K562 (cell line): ENCODE data around the gene PLOD1. TPM values are rescaled to one million over a fixed set of nuclear protein-coding genes. Genes with fewer than 3 reads are reported as not detected.

Experiments used
- ATAC-seq: fragments of 200-7000 bp; cut with Tn5 transposase; 3 replicates; pipeline ENCODE4 v1.9.1; 2020; ENCODE audit warnings: moderate library complexity
- BruUV-seq: library from RNA; stranded (reverse); fragments of 400-500 nt; replicated peaks from 2 replicates; lab custom pipeline; 2021; lab: Mats Ljungman, UMichigan
- CTCF ChIA-PET: fragments of 300-600 bp; formaldehyde crosslinking; extraction: SDS; loops from one replicate; lab custom pipeline; 2021; ENCODE audit warnings: low intra/inter-chr PET ratio; lab: Yijun Ruan, JAX
- POLR2A ChIA-PET: fragments of 300-600, 350-650 bp; sonication (Branson Sonifier 250); formaldehyde crosslinking; extraction: SDS; loops from one replicate; lab custom pipeline; 2021; ENCODE audit warnings: antibody characterized with exemption, inconsistent platforms; lab: Yijun Ruan, JAX
- DNase-seq, 4 experiments: peaks; one replicate each; pipeline versions ENCODE4 v3.0.0 to v3.0.0-alpha.2; 2011 to 2018; ENCODE audit warnings: low spot score in 3 of 4, mixed read lengths in 3 of 4; ENCODE audit errors: extremely low read depth in 1 of 4
- FAIRE-seq: peaks from 2 replicates; lab custom pipeline; 2011; peaks lifted over from hg19 to GRCh38; lab: Jason Lieb, UNC
- H2AFZ ChIP-seq: 2 replicates; pipeline ENCODE4 v1.6.0; 2011; ENCODE audit warnings: low read depth, low read length, control low read depth, inconsistent platforms
- H3K27ac ChIP-seq: fragments of 200-600 bp; 3 replicates; pipeline ENCODE4 v1.8.0; 2011; ENCODE audit warnings: low read depth, mild to moderate bottlenecking, control low read depth, inconsistent platforms, low read length, moderate library complexity, mixed read lengths; ENCODE audit errors: extremely low read depth
- H3K27me3 ChIP-seq, 2 experiments: fragments of 300-600 bp in 1 of 2; 2 replicates in 1 of 2; 3 replicates in 1 of 2; pipeline versions ENCODE4 v1.6.0 to v1.8.0; 2011; ENCODE audit warnings: inconsistent platforms in 2 of 2, low read length in 2 of 2, mild to moderate bottlenecking in 1 of 2, mixed read lengths in 1 of 2, moderate library complexity in 1 of 2; ENCODE audit not compliant: control insufficient read depth in 2 of 2, insufficient read depth in 2 of 2
- H3K36me3 ChIP-seq: fragments of 300-600 bp; 3 replicates; pipeline ENCODE4 v1.8.0; 2011; ENCODE audit warnings: mild to moderate bottlenecking, low read length, inconsistent platforms; ENCODE audit not compliant: control insufficient read depth, insufficient read depth
- H3K4me1 ChIP-seq, 2 experiments: fragments of 200-600 bp in 1 of 2; replicated peaks in 1 of 2; 2 replicates in 1 of 2; 3 replicates in 1 of 2; pipeline versions ENCODE4 v1.5.1 to v1.8.0; 2011; ENCODE audit warnings: inconsistent platforms in 2 of 2, low read length in 2 of 2, mild to moderate bottlenecking in 1 of 2, mixed read lengths in 1 of 2, moderate library complexity in 1 of 2; ENCODE audit not compliant: control insufficient read depth in 2 of 2, insufficient read depth in 2 of 2
- H3K4me2 ChIP-seq: 2 replicates; pipeline ENCODE4 v1.6.1; 2011; ENCODE audit warnings: low read length, control low read depth, inconsistent platforms, mixed read lengths; ENCODE audit not compliant: insufficient read depth
- H3K4me3 ChIP-seq: fragments of 200-600 bp; sonication (generic), shearing (Covaris generic); 2 replicates; pipeline ENCODE4 v1.5.1; 2016; ENCODE audit warnings: control low read depth, inconsistent platforms
- H3K79me2 ChIP-seq: fragments of 200-600 bp; 3 replicates; pipeline ENCODE4 v1.8.0; 2011; ENCODE audit warnings: low read length, inconsistent platforms; ENCODE audit not compliant: control insufficient read depth, insufficient read depth
- H3K9ac ChIP-seq, 2 experiments: 2 replicates each; pipeline versions ENCODE4 v1.6.0 to v1.6.1; 2011; ENCODE audit warnings: low read depth in 2 of 2, low read length in 2 of 2, control low read depth in 1 of 2, inconsistent platforms in 1 of 2, mild to moderate bottlenecking in 1 of 2, mixed read lengths in 1 of 2; ENCODE audit not compliant: insufficient read depth in 1 of 2
- H3K9me1 ChIP-seq: one replicate; pipeline ENCODE4 v1.6.0; 2011; ENCODE audit warnings: inconsistent platforms, mild to moderate bottlenecking, low read length, moderate library complexity; ENCODE audit not compliant: control insufficient read depth, insufficient read depth
- H3K9me3 ChIP-seq: replicated peaks from 2 replicates; pipeline ENCODE4 v1.5.1; 2011; ENCODE audit warnings: low read depth, low read length, inconsistent platforms; ENCODE audit not compliant: control insufficient read depth, insufficient read depth
- H4K20me1 ChIP-seq: replicated peaks from 2 replicates; pipeline ENCODE4 v1.6.1; 2011; ENCODE audit warnings: low read length, inconsistent platforms, mixed read lengths; ENCODE audit not compliant: control insufficient read depth, insufficient read depth
- CEBPB ChIP-seq: fragments of 450-650 bp; IDR thresholded peaks from 2 replicates; pipeline ENCODE4 v1.6.1; 2016; ENCODE audit warnings: missing genetic modification characterization, missing compliant biosample characterization
- E4F1 ChIP-seq: fragments of 250-450 bp; sonication (Bioruptor Pico); IDR thresholded peaks from 2 replicates; pipeline ENCODE4 v1.5.0; 2021; ENCODE audit warnings: mild to moderate bottlenecking, borderline replicate concordance
- EP400 ChIP-seq: fragments of 450-650 bp; IDR thresholded peaks from 2 replicates; pipeline ENCODE4 v1.6.1; 2017; ENCODE audit warnings: antibody characterized with exemption, mild to moderate bottlenecking, moderate library complexity
- FOXK2 ChIP-seq, 2 experiments: fragments of 450-650 bp; IDR thresholded peaks in 1 of 2; conservative IDR thresholded peaks in 1 of 2; 2 replicates each; pipeline ENCODE4 v1.6.1; 2016; ENCODE audit warnings: low read depth in 2 of 2, mild to moderate bottlenecking in 1 of 2
- GTF2A2 ChIP-seq: IDR thresholded peaks from 2 replicates; pipeline ENCODE4 v1.6.1; 2016; ENCODE audit warnings: mild to moderate bottlenecking, missing genetic modification characterization, missing compliant biosample characterization
- KLF6 ChIP-seq: fragments of 250-450 bp; sonication (Bioruptor Pico); IDR thresholded peaks from 2 replicates; pipeline ENCODE4 v1.4.0; 2020; ENCODE audit warnings: mild to moderate bottlenecking, moderate library complexity, borderline replicate concordance
- NKRF ChIP-seq: fragments of 450-650 bp; IDR thresholded peaks from 2 replicates; pipeline ENCODE4 v1.6.1; 2016; ENCODE audit warnings: borderline replicate concordance
- RCOR1 ChIP-seq, 2 experiments: IDR thresholded peaks; 2 replicates each; pipeline ENCODE4 v1.6.1; 2012; ENCODE audit warnings: low read depth in 2 of 2, low read length in 2 of 2, borderline replicate concordance in 1 of 2, improper control_type of control experiment in 1 of 2
- RNF2 ChIP-seq: sonication (generic); IDR thresholded peaks from 2 replicates; pipeline ENCODE4 v1.6.1; 2016
- SRSF3 ChIP-seq: fragments of 200-400 bp; formaldehyde crosslinking; IDR thresholded peaks from 2 replicates; pipeline ENCODE4 v1.6.1; 2016; ENCODE audit warnings: mild to moderate bottlenecking, low read length, moderate library complexity; ENCODE audit not compliant: insufficient read depth
- TRIM28 ChIP-seq: fragments of 450-650 bp; IDR thresholded peaks from 2 replicates; pipeline ENCODE4 v1.6.1; 2017
- ZEB2 ChIP-seq: fragments of 450-650 bp; IDR thresholded peaks from 2 replicates; pipeline ENCODE4 v1.6.1; 2016
- ZNF384 ChIP-seq: IDR thresholded peaks from 2 replicates; pipeline ENCODE4 v1.6.1; 2012; ENCODE audit warnings: low read depth, low read length, improper control_type of control experiment
- ZNF395 ChIP-seq: fragments of 200-800 bp; sonication (Bioruptor generic); IDR thresholded peaks from 2 replicates; pipeline ENCODE4 v1.6.1; 2017; ENCODE audit warnings: missing genetic modification characterization, missing compliant biosample characterization
- ZNF431 ChIP-seq: sonication (generic); formaldehyde crosslinking; IDR thresholded peaks from 2 replicates; pipeline ENCODE4 v1.8.0; 2022; ENCODE audit warnings: mild to moderate bottlenecking, missing genetic modification reagents
- WGBS: fragments of 100-300 bp; shearing (Covaris generic); methylation state at CpG from one replicate; pipeline ENCODE4 v1.1.6; 2016; ENCODE audit warnings: low coverage, mixed read lengths; ENCODE audit not compliant: insufficient coverage; ENCODE audit errors: missing lambda C conversion rate; 5-methylcytosine and 5-hydroxymethylcytosine counted together
- in situ Hi-C: fragments of 300-500 bp; cut with MboI; formaldehyde crosslinking; loops from 4 replicates; pipeline ENCODE4 v1.15.0; 2018; ENCODE audit warnings: inconsistent platforms, mixed read lengths
- intact Hi-C: fragments of 100-400 bp; cut with micrococcal nuclease; formaldehyde crosslinking; loops from 2 replicates; pipeline ENCODE4 v1.14.2; 2022
- polyA plus RNA-seq, 8 experiments: library from polyadenylated mRNA; depleted of rRNA in 4 of 8; stranded (reverse) in 5 of 8; unstranded in 3 of 8; fragments of >200 nt; fragmentation: Nextera tagmentation in 2 of 8; fragmentation: Illumina TruSeq in 1 of 8; extraction: Ambion mirVana in 2 of 8; extraction: Trizol in 1 of 8; gene quantifications; 2 replicates each; pipeline versions ENCODE4 v1.2.1 to v1.2.3, GENCODE V29; 2011 to 2014; ENCODE audit warnings: inconsistent platforms in 1 of 8, missing spikeins in 1 of 8
- total RNA-seq, 7 experiments: library from RNA; depleted of rRNA in 6 of 7; stranded (reverse); fragments of >200 nt in 6 of 7; fragmentation: Illumina TruSeq in 2 of 7; extraction: Trizol in 2 of 7; gene quantifications; 2 replicates each; pipeline versions ENCODE4 v1.2.1 to v1.2.3, GENCODE V29; 2011 to 2021; ENCODE audit warnings: low replicate concordance in 1 of 7

PLOD1 gene
- total and polyA plus RNA-seq, 9 of the 15 experiments (the other 6 are each of a cell fraction or from before 2014, with no cell fraction given): 16.6 to 90.8 (median 52.7) TPM

- TF ChIP-seq NKRF (0 out of 2 replicates have a peak, but pooled peaks have one; percentile 35), E4F1 (CRISPR knock-in tag) (peak; percentile 54; the same call in 1 of the 2 replicates), SRSF3 (no peak)
These were observed 80.5 kb downstream of the PLOD1 start (continued) for GRCh38 chr1:12015001-12015491.

GRCh38 chr1:12015499-12015898, 81.0 kb downstream of the PLOD1 start:
- Histone ChIP-seq H4K20me1 (no peaks in the 10 kb centered on the region), H3K79me2 (peaks cover 12% of the 10 kb centered on the region), H3K9ac (no peak overlapping the region), H3K27ac (peak overlapping the region; percentile 75; the same call in 1 of the 3 replicates), H3K9me1 (peaks cover 3% of the 10 kb centered on the region), H3K36me3 (peaks cover 38% of the 10 kb centered on the region), H3K4me1 (peaks cover 42 to 52% of the 10 kb centered on the region in 2 experiments), H3K4me3 (no peak overlapping the region), H3K9me3 (no peaks in the 10 kb centered on the region), H3K27me3 (no peaks in the 10 kb centered on the region), H3K4me2 (no peak overlapping the region), H2AFZ (no peak overlapping the region)
- no TSS peak for BruUV-seq
- DNase-seq: no peak
- 72% methylated on average over 9 of the region's 9 CpGs for WGBS
- peak; percentile 48 for FAIRE-seq
- CTCF ChIA-PET: no interaction called here
- in situ Hi-C loops (no loop called here), intact Hi-C loops (loop anchor here (5.0 kb wide), 3 partner anchors 62 to 108 kb away; partner anchors contain the start of gene PLOD1)
- no peak for ATAC-seq
- POLR2A ChIA-PET: interaction anchor here (5.2 kb wide), 1 partner anchor 11 kb away, joined by 23 read pairs; no protein-coding TSS in a partner anchor
- TF ChIP-seq ZNF384 (peak; percentile 56), CEBPB (tag) (peak; percentile 81), RCOR1 (IDR thresholded peaks at IDR 0.05; ENCODE audit: borderline replicate concordance in 1 of 2, low read depth in 2 of 2, low read length in 2 of 2) (no peak), ZEB2 (0 out of 2 replicates have a peak, but pooled peaks have one; percentile 5), KLF6 (CRISPR knock-in tag) (no peak), ZNF395 (CRISPR knock-in tag) (no peak), FOXK2 (conservative IDR thresholded peaks at IDR 0.05 in 1 of 2, IDR thresholded peaks at IDR 0.05 in 1 of 2; ENCODE audit: low read depth in 2 of 2) (0 out of 4 replicates have a peak, but pooled peaks of 1 of the 2 experiments have one; percentile 25), RNF2 (no peak), TRIM28 (0 out of 2 replicates have a peak, but pooled peaks have one; percentile 18), ZNF431 (CRISPR knock-in tag) (no peak), EP400 (0 out of 2 replicates have a peak, but pooled peaks have one; percentile 5), GTF2A2 (tag) (no peak)
